NCI-H345 (cell line): ENCODE data around the gene CPN1.

Experiments
- DNase-seq: peaks from one replicate; lab custom pipeline; 2025; lab: John Stamatoyannopoulos, UW

CPN1 gene

GRCh38 chr10:99996671-99997648, 84.7 kb downstream of the CPN1 start:
- no peak for DNase-seq

GRCh38 chr10:99995713-99996112, 86.0 kb downstream of the CPN1 start:
- DNase-seq = no peak

GRCh38 chr10:99995269-99995668, 86.4 kb downstream of the CPN1 start:
- no peak for DNase-seq

- DNase-seq = no peak
These were observed 86.9 kb downstream of the CPN1 start for GRCh38 chr10:99994801-99995200.

GRCh38 chr10:99993701-99994689, 87.7 kb downstream of the CPN1 start:
- no peak for DNase-seq
